ENCODE measurements around the gene ZNF581. TPM values are rescaled to one million over a fixed set of nuclear protein-coding genes. Genes with fewer than 3 reads are reported as not detected.

The ZNF581 gene
- total RNA-seq, 4 donors from 2014 or later: 5.7 to 19.4 (median 8.8) TPM

GRCh38 chr19:55624109-55625003, 19.1 kb upstream of the ZNF581 start, which contains the start of gene ZNF784:
Gene ZNF784 (minus strand): TSS chr19:55624566. CDS start chr19:55624561, 5 bp downstream.
- DNase-seq (ENCODE audit: low spot score in 2 of 2): peak; percentile 92 to 93
- Histone ChIP-seq H3K4me1 (peaks cover 4 to 22% (median 6%) of the 10 kb centered on the region in 4 donors), H3K9me3 (no peaks in the 10 kb centered on the region), H3K36me3 (peaks cover 0 to 30% (median 4%) of the 10 kb centered on the region in 3 donors), H3K27me3 (no peaks in the 10 kb centered on the region), H3K4me3 (peak within 1 kb of the TSS; percentile 46 to 71 (median 60)), H3K27ac (peak within 1 kb of the TSS; percentile 89 to 99 (median 93))
- 2% methylated on average over 40 of the region's 56 CpGs for WGBS, 2 donors
- TF ChIP-seq CTCF (IDR thresholded peaks at IDR 0.05) (no peak), EP300 (IDR thresholded peaks at IDR 0.05) (peak; percentile 77 to 91), POLR2A (IDR thresholded peaks at IDR 0.05) (peak in 1 of 2 donors; percentile 51)

DNA sequence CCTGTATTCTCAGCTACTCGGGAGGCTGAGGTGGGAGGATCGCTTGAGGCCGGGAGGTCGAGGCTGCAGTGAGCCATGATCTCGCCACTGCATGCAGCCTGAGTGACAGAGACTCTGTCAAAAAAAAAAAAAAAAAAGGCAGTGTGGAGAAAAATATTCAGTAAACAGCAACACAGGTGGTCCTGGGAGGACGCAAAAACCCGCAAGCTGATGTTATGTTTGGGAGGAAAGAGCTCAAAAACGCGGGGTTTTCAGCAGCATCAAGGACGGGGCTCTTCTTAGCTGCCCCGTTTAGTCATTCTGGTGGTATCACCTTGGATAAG, 18.5 kb upstream of the ZNF581 start:
- Histone ChIP-seq H3K4me3 (peak overlapping the region; percentile 46 to 71 (median 60)), H3K27ac (peak overlapping the region; percentile 89 to 99 (median 93)), H3K27me3 (no peaks in the 10 kb centered on the region), H3K4me1 (peaks cover 4 to 22% (median 6%) of the 10 kb centered on the region in 4 donors), H3K36me3 (peaks cover 0 to 29% (median 4%) of the 10 kb centered on the region in 3 donors), H3K9me3 (no peaks in the 10 kb centered on the region)
- WGBS, 2 donors: 42 to 44% methylated on average over 11 of the region's 11 CpGs
- no peak for TF ChIP-seq POLR2A (IDR thresholded peaks at IDR 0.05)
- no peak for TF ChIP-seq EP300 (IDR thresholded peaks at IDR 0.05)
- TF ChIP-seq CTCF (IDR thresholded peaks at IDR 0.05): no peak
- DNase-seq (ENCODE audit: low spot score in 2 of 2): no peak

DNA sequence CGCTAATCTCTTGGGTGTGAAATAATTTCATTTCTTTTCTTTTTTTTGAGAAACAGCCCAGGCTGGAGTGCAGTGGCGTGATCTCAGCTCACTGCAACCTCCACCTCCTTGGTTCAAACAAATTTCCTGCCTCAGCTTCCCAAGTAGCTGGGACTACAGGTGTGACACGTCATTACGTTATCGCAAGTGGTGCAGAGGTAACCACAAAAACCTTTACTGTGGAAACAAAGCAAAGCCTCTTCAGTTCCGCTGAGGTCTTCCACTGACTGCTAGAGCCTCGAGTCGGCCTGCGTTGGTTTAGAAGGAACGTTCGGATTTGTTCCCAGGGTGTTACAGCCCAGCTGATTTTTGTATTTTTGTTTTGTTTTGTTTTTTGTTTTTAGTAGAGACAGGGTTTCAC, 17.1 kb upstream of the ZNF581 start:
- WGBS, 2 donors: 88 to 89% methylated on average over 11 of the region's 11 CpGs
- Histone ChIP-seq H3K27me3 (no peaks in the 10 kb centered on the region), H3K27ac (no peak overlapping the region), H3K9me3 (no peaks in the 10 kb centered on the region), H3K4me1 (peaks cover 4 to 22% (median 6%) of the 10 kb centered on the region in 4 donors), H3K36me3 (peaks cover 0 to 15% (median under 1%) of the 10 kb centered on the region in 3 donors), H3K4me3 (no peak overlapping the region)
- DNase-seq (ENCODE audit: low spot score in 2 of 2): no peak
- TF ChIP-seq EP300 (IDR thresholded peaks at IDR 0.05) (no peak), CTCF (IDR thresholded peaks at IDR 0.05) (no peak), POLR2A (IDR thresholded peaks at IDR 0.05) (no peak)

DNA sequence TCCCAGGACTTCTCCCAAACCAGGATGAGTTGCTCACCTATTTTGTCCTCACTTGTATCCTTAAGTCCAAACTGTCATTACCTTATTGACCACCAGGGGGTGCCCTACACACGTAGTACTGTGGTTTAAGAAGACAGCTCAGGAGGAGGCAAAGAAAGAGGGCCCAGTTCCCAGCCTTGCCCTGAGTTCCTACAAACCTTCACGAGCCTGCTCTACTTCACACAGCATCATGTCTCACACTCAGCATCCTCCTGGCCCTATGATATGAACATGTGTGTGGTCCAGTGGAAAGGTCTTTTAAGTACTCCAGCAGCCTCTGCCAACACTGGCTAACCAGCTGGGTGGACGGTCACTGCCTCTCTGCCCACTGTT, 11.0 kb upstream of the ZNF581 start:
- H3K27ac ChIP-seq: peak overlapping the region in 3 of 4 donors; percentile 21 to 78 (median 45)
- TF ChIP-seq EP300 (IDR thresholded peaks at IDR 0.05) (no peak), CTCF (IDR thresholded peaks at IDR 0.05) (peak; percentile 81 to 89 (median 85))

GRCh38 chr19:55633861-55634260, 9.6 kb upstream of the ZNF581 start:
- 85 to 88% methylated on average over 8 of the region's 8 CpGs for WGBS, 2 donors
- Histone ChIP-seq H3K4me3 (no peak overlapping the region), H3K27ac (peak overlapping the region in 2 of 4 donors; percentile 100), H3K9me3 (no peaks in the 10 kb centered on the region), H3K36me3 (peaks cover 0 to 5% (median 0%) of the 10 kb centered on the region in 3 donors), H3K27me3 (no peaks in the 10 kb centered on the region), H3K4me1 (peaks cover 0 to 56% (median 22%) of the 10 kb centered on the region in 4 donors)
- no peak for TF ChIP-seq EP300 (IDR thresholded peaks at IDR 0.05)
- no peak for TF ChIP-seq POLR2A (IDR thresholded peaks at IDR 0.05)
- no peak for TF ChIP-seq CTCF (IDR thresholded peaks at IDR 0.05)
- DNase-seq (ENCODE audit: low spot score in 2 of 2): no peak

More for the DNA sequence above, 11.0 kb upstream of the ZNF581 start:
- Histone ChIP-seq H3K4me1 (peaks cover 0 to 42% (median 21%) of the 10 kb centered on the region in 4 donors), H3K4me3 (no peak overlapping the region), H3K36me3 (no peaks in the 10 kb centered on the region), H3K9me3 (no peaks in the 10 kb centered on the region), H3K27me3 (no peaks in the 10 kb centered on the region)
- DNase-seq (ENCODE audit: low spot score in 2 of 2): peak; percentile 91 to 100
- 21 to 22% methylated on average over 3 of the region's 3 CpGs for WGBS, 2 donors

All from tibial nerve (tissue), 4 donors.